Tibial nerve (tissue), 4 donors: ENCODE data around the gene UPF1.

ENCODE experiments used
- EP300 ChIP-seq, 2 donors: sonication (generic); formaldehyde crosslinking; IDR thresholded peaks; one replicate each; pipeline ENCODE4 v1.6.1; 2017; ENCODE audit warnings: antibody characterized with exemption in 2 of 2, mild to moderate bottlenecking in 1 of 2
- POLR2A ChIP-seq, 2 donors: fragments of 450-650 bp; IDR thresholded peaks; one replicate each; pipeline ENCODE4 v1.6.1; 2017; ENCODE audit warnings: antibody characterized with exemption in 2 of 2, mild to moderate bottlenecking in 2 of 2, moderate library complexity in 2 of 2
- TF ChIP-seq, protein P1 (sequence below), 5 experiments: fragments of 200-600 bp in 3 of 5; fragments of 450-650 bp in 2 of 5; sonication (generic) in 3 of 5; IDR thresholded peaks; one replicate each; pipeline ENCODE4 v1.5.1; 2016 to 2019; ENCODE audit warnings: antibody characterized with exemption in 5 of 5, mild to moderate bottlenecking in 3 of 5, moderate library complexity in 2 of 5

GRCh38 chr19:18879579-18880373, 48.0 kb downstream of the UPF1 start:
- TF ChIP-seq, protein P1, sequence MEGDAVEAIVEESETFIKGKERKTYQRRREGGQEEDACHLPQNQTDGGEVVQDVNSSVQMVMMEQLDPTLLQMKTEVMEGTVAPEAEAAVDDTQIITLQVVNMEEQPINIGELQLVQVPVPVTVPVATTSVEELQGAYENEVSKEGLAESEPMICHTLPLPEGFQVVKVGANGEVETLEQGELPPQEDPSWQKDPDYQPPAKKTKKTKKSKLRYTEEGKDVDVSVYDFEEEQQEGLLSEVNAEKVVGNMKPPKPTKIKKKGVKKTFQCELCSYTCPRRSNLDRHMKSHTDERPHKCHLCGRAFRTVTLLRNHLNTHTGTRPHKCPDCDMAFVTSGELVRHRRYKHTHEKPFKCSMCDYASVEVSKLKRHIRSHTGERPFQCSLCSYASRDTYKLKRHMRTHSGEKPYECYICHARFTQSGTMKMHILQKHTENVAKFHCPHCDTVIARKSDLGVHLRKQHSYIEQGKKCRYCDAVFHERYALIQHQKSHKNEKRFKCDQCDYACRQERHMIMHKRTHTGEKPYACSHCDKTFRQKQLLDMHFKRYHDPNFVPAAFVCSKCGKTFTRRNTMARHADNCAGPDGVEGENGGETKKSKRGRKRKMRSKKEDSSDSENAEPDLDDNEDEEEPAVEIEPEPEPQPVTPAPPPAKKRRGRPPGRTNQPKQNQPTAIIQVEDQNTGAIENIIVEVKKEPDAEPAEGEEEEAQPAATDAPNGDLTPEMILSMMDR (IDR thresholded peaks at IDR 0.05): no peak
- TF ChIP-seq POLR2A (IDR thresholded peaks at IDR 0.05) (no peak), EP300 (IDR thresholded peaks at IDR 0.05) (no peak)
